K562 (cell line): ENCODE results near the gene INPP4B. TPM values are rescaled to one million over a fixed set of nuclear protein-coding genes. Genes with fewer than 3 reads are reported as not detected.

ENCODE experiments used
- ATAC-seq: fragments of 200-7000 bp; cut with Tn5 transposase; 3 replicates; pipeline ENCODE4 v1.9.1; 2020; ENCODE audit warnings: moderate library complexity
- BruUV-seq: library from RNA; stranded (reverse); fragments of 400-500 nt; replicated peaks from 2 replicates; lab custom pipeline; 2021; lab: Mats Ljungman, UMichigan
- CTCF ChIA-PET: fragments of 300-600 bp; formaldehyde crosslinking; extraction: SDS; loops from one replicate; lab custom pipeline; 2021; ENCODE audit warnings: low intra/inter-chr PET ratio; lab: Yijun Ruan, JAX
- POLR2A ChIA-PET: fragments of 300-600, 350-650 bp; sonication (Branson Sonifier 250); formaldehyde crosslinking; extraction: SDS; loops from one replicate; lab custom pipeline; 2021; ENCODE audit warnings: antibody characterized with exemption, inconsistent platforms; lab: Yijun Ruan, JAX
- DNase-seq, 4 experiments: peaks; one replicate each; pipeline versions ENCODE4 v3.0.0 to v3.0.0-alpha.2; 2011 to 2018; ENCODE audit warnings: low spot score in 3 of 4, mixed read lengths in 3 of 4; ENCODE audit errors: extremely low read depth in 1 of 4
- FAIRE-seq: peaks from 2 replicates; lab custom pipeline; 2011; peaks lifted over from hg19 to GRCh38; lab: Jason Lieb, UNC
- H2AFZ ChIP-seq: 2 replicates; pipeline ENCODE4 v1.6.0; 2011; ENCODE audit warnings: low read depth, low read length, control low read depth, inconsistent platforms
- H3K27ac ChIP-seq: fragments of 200-600 bp; 3 replicates; pipeline ENCODE4 v1.8.0; 2011; ENCODE audit warnings: low read depth, mild to moderate bottlenecking, control low read depth, inconsistent platforms, low read length, moderate library complexity, mixed read lengths; ENCODE audit errors: extremely low read depth
- H3K27me3 ChIP-seq, 2 experiments: fragments of 300-600 bp in 1 of 2; 2 replicates in 1 of 2; 3 replicates in 1 of 2; pipeline versions ENCODE4 v1.6.0 to v1.8.0; 2011; ENCODE audit warnings: inconsistent platforms in 2 of 2, low read length in 2 of 2, mild to moderate bottlenecking in 1 of 2, mixed read lengths in 1 of 2, moderate library complexity in 1 of 2; ENCODE audit not compliant: control insufficient read depth in 2 of 2, insufficient read depth in 2 of 2
- H3K36me3 ChIP-seq: fragments of 300-600 bp; 3 replicates; pipeline ENCODE4 v1.8.0; 2011; ENCODE audit warnings: mild to moderate bottlenecking, low read length, inconsistent platforms; ENCODE audit not compliant: control insufficient read depth, insufficient read depth
- H3K4me1 ChIP-seq, 2 experiments: fragments of 200-600 bp in 1 of 2; replicated peaks in 1 of 2; 2 replicates in 1 of 2; 3 replicates in 1 of 2; pipeline versions ENCODE4 v1.5.1 to v1.8.0; 2011; ENCODE audit warnings: inconsistent platforms in 2 of 2, low read length in 2 of 2, mild to moderate bottlenecking in 1 of 2, mixed read lengths in 1 of 2, moderate library complexity in 1 of 2; ENCODE audit not compliant: control insufficient read depth in 2 of 2, insufficient read depth in 2 of 2
- H3K4me2 ChIP-seq: 2 replicates; pipeline ENCODE4 v1.6.1; 2011; ENCODE audit warnings: low read length, control low read depth, inconsistent platforms, mixed read lengths; ENCODE audit not compliant: insufficient read depth
- H3K4me3 ChIP-seq: fragments of 200-600 bp; sonication (generic), shearing (Covaris generic); 2 replicates; pipeline ENCODE4 v1.5.1; 2016; ENCODE audit warnings: control low read depth, inconsistent platforms
- H3K79me2 ChIP-seq: fragments of 200-600 bp; 3 replicates; pipeline ENCODE4 v1.8.0; 2011; ENCODE audit warnings: low read length, inconsistent platforms; ENCODE audit not compliant: control insufficient read depth, insufficient read depth
- H3K9ac ChIP-seq, 2 experiments: 2 replicates each; pipeline versions ENCODE4 v1.6.0 to v1.6.1; 2011; ENCODE audit warnings: low read depth in 2 of 2, low read length in 2 of 2, control low read depth in 1 of 2, inconsistent platforms in 1 of 2, mild to moderate bottlenecking in 1 of 2, mixed read lengths in 1 of 2; ENCODE audit not compliant: insufficient read depth in 1 of 2
- H3K9me1 ChIP-seq: one replicate; pipeline ENCODE4 v1.6.0; 2011; ENCODE audit warnings: inconsistent platforms, mild to moderate bottlenecking, low read length, moderate library complexity; ENCODE audit not compliant: control insufficient read depth, insufficient read depth
- H3K9me3 ChIP-seq: replicated peaks from 2 replicates; pipeline ENCODE4 v1.5.1; 2011; ENCODE audit warnings: low read depth, low read length, inconsistent platforms; ENCODE audit not compliant: control insufficient read depth, insufficient read depth
- H4K20me1 ChIP-seq: replicated peaks from 2 replicates; pipeline ENCODE4 v1.6.1; 2011; ENCODE audit warnings: low read length, inconsistent platforms, mixed read lengths; ENCODE audit not compliant: control insufficient read depth, insufficient read depth
- CREBBP ChIP-seq: IDR thresholded peaks from one replicate; pipeline ENCODE4 v1.6.1; 2012; ENCODE audit warnings: low read depth, mild to moderate bottlenecking, control low read depth, inconsistent platforms, low read length
- NFXL1 ChIP-seq: fragments of 450-650 bp; formaldehyde crosslinking; IDR thresholded peaks from 2 replicates; pipeline ENCODE4 v1.4.0; 2021; ENCODE audit warnings: mild to moderate bottlenecking
- ZMIZ1 ChIP-seq, 2 experiments: fragments of 150-350 bp in 1 of 2; IDR thresholded peaks; 2 replicates each; pipeline ENCODE4 v1.6.1; 2012 to 2016; ENCODE audit warnings: low read depth in 2 of 2, low read length in 2 of 2, mild to moderate bottlenecking in 1 of 2, moderate library complexity in 1 of 2
- WGBS: fragments of 100-300 bp; shearing (Covaris generic); methylation state at CpG from one replicate; pipeline ENCODE4 v1.1.6; 2016; ENCODE audit warnings: low coverage, mixed read lengths; ENCODE audit not compliant: insufficient coverage; ENCODE audit errors: missing lambda C conversion rate; 5-methylcytosine and 5-hydroxymethylcytosine counted together
- in situ Hi-C: fragments of 300-500 bp; cut with MboI; formaldehyde crosslinking; loops from 4 replicates; pipeline ENCODE4 v1.15.0; 2018; ENCODE audit warnings: inconsistent platforms, mixed read lengths
- intact Hi-C: fragments of 100-400 bp; cut with micrococcal nuclease; formaldehyde crosslinking; loops from 2 replicates; pipeline ENCODE4 v1.14.2; 2022
- polyA plus RNA-seq, 8 experiments: library from polyadenylated mRNA; depleted of rRNA in 4 of 8; stranded (reverse) in 5 of 8; unstranded in 3 of 8; fragments of >200 nt; fragmentation: Nextera tagmentation in 2 of 8; fragmentation: Illumina TruSeq in 1 of 8; extraction: Ambion mirVana in 2 of 8; extraction: Trizol in 1 of 8; gene quantifications; 2 replicates each; pipeline versions ENCODE4 v1.2.1 to v1.2.3, GENCODE V29; 2011 to 2014; ENCODE audit warnings: inconsistent platforms in 1 of 8, missing spikeins in 1 of 8
- total RNA-seq, 7 experiments: library from RNA; depleted of rRNA in 6 of 7; stranded (reverse); fragments of >200 nt in 6 of 7; fragmentation: Illumina TruSeq in 2 of 7; extraction: Trizol in 2 of 7; gene quantifications; 2 replicates each; pipeline versions ENCODE4 v1.2.1 to v1.2.3, GENCODE V29; 2011 to 2021; ENCODE audit warnings: low replicate concordance in 1 of 7

INPP4B gene
- total and polyA plus RNA-seq, 9 of the 15 experiments (the other 6 are each of a cell fraction or from before 2014, with no cell fraction given) = 0.04 to 0.11 TPM; not detected in 7

GRCh38 chr4:142817442-142817841, 28.7 kb downstream of the INPP4B start (continued):
- TF ChIP-seq ZMIZ1 (IDR thresholded peaks at IDR 0.05; ENCODE audit: low read depth in 2 of 2, low read length in 2 of 2) (no peak), NFXL1 (CRISPR knock-in tag) (no peak)

- no peaks in the 10 kb centered on the region for H4K20me1 ChIP-seq
- no peaks in the 10 kb centered on the region for H3K36me3 ChIP-seq
- no peaks in the 10 kb centered on the region for H3K27me3 ChIP-seq
- H3K9me1 ChIP-seq = no peaks in the 10 kb centered on the region
- WGBS = 0% methylated on average over 1 of the region's 1 CpG
- in situ Hi-C loops = no loop called here
- H2AFZ ChIP-seq = no peak overlapping the region
- intact Hi-C loops = no loop called here
- no peak for TF ChIP-seq CREBBP
- H3K4me1 ChIP-seq = no peaks in the 10 kb centered on the region
- ATAC-seq (no peak), DNase-seq (no peak), FAIRE-seq (no peak)
- ChIA-PET POLR2A (no interaction called here), CTCF (no interaction called here)
- BruUV-seq = no TSS peak
- no peak overlapping the region for H3K4me3 ChIP-seq
- no peaks in the 10 kb centered on the region for H3K9me3 ChIP-seq
- H3K79me2 ChIP-seq = no peaks in the 10 kb centered on the region
- H3K4me2 ChIP-seq = no peak overlapping the region
- no peak overlapping the region for H3K9ac ChIP-seq
- H3K27ac ChIP-seq = no peak overlapping the region
Measured at GRCh38 chr4:142815834-142816233, 30.3 kb downstream of the INPP4B start.
